T follicular helper cell (primary cell): ENCODE data around the gene SNAPC4.
"Not testable (repeated sequence)": the region's sequence is repeated elsewhere in the genome, so short reads cannot be mapped to it uniquely, and the experiment has no call there.

ENCODE experiments used
- DNase-seq: peaks from one replicate; pipeline ENCODE4 v3.0.0-alpha.2; 2020; ENCODE audit warnings: low read depth

SNAPC4 gene

GRCh38 chr9:136432591-136432990 lies 32.6 kb upstream of the SNAPC4 start:
- DNase-seq = no peak

- no peak for DNase-seq
Measured at GRCh38 chr9:136431782-136432350, 31.9 kb upstream of the SNAPC4 start.

GRCh38 chr9:136430588-136431234 lies 30.7 kb upstream of the SNAPC4 start:
- DNase-seq = no peak

- DNase-seq = no peak
Measured at GRCh38 chr9:136429683-136430491, 29.9 kb upstream of the SNAPC4 start.

GRCh38 chr9:136429075-136429628 lies 29.2 kb upstream of the SNAPC4 start:
- no peak for DNase-seq

- no peak for DNase-seq
Measured at GRCh38 chr9:136426787-136427186, 26.8 kb upstream of the SNAPC4 start.

- not testable (repeated sequence) for DNase-seq
Measured at GRCh38 chr9:136425367-136425766, 25.4 kb upstream of the SNAPC4 start.

GRCh38 chr9:136424750-136425362 lies 24.9 kb upstream of the SNAPC4 start:
- DNase-seq = no peak

- no peak for DNase-seq
Measured at GRCh38 chr9:136423432-136424146, 23.6 kb upstream of the SNAPC4 start.

GRCh38 chr9:136422876-136423275 lies 22.9 kb upstream of the SNAPC4 start:
- no peak for DNase-seq

- DNase-seq = no peak
Measured at GRCh38 chr9:136421791-136422190, 21.8 kb upstream of the SNAPC4 start.

- no peak for DNase-seq
Measured at GRCh38 chr9:136419092-136419420, 19.1 kb upstream of the SNAPC4 start.

- no peak for DNase-seq
Measured at GRCh38 chr9:136418182-136419091, 18.5 kb upstream of the SNAPC4 start.

GRCh38 chr9:136416914-136417313 lies 16.9 kb upstream of the SNAPC4 start:
- no peak for DNase-seq

GRCh38 chr9:136416427-136416826 lies 16.5 kb upstream of the SNAPC4 start:
- DNase-seq = no peak

- no peak for DNase-seq
Measured at GRCh38 chr9:136412962-136413361, 13.0 kb upstream of the SNAPC4 start.

GRCh38 chr9:136411378-136411777 lies 11.4 kb upstream of the SNAPC4 start:
- no peak for DNase-seq

- DNase-seq = peak; percentile 93
Measured at GRCh38 chr9:136410500-136411287, 10.7 kb upstream of the SNAPC4 start, which contains the start of the genes ENTR1 and PMPCA. TSS of gene ENTR1 (minus strand) at chr9:136410614. CDS start at chr9:136410397, 217 bp downstream. TSS of gene PMPCA (plus strand) at chr9:136410658. CDS start at chr9:136410669, 11 bp downstream.

GRCh38 chr9:136409557-136410455 lies 9.8 kb upstream of the SNAPC4 start:
- no peak for DNase-seq
